Measurements from ENCODE around the gene FLII. TPM values are rescaled to one million over a fixed set of nuclear protein-coding genes. Genes with fewer than 3 reads are reported as not detected.

The FLII gene
- total and polyA plus RNA-seq, 2 experiments from 2014 or later, result 210 to 303 TPM

DNA sequence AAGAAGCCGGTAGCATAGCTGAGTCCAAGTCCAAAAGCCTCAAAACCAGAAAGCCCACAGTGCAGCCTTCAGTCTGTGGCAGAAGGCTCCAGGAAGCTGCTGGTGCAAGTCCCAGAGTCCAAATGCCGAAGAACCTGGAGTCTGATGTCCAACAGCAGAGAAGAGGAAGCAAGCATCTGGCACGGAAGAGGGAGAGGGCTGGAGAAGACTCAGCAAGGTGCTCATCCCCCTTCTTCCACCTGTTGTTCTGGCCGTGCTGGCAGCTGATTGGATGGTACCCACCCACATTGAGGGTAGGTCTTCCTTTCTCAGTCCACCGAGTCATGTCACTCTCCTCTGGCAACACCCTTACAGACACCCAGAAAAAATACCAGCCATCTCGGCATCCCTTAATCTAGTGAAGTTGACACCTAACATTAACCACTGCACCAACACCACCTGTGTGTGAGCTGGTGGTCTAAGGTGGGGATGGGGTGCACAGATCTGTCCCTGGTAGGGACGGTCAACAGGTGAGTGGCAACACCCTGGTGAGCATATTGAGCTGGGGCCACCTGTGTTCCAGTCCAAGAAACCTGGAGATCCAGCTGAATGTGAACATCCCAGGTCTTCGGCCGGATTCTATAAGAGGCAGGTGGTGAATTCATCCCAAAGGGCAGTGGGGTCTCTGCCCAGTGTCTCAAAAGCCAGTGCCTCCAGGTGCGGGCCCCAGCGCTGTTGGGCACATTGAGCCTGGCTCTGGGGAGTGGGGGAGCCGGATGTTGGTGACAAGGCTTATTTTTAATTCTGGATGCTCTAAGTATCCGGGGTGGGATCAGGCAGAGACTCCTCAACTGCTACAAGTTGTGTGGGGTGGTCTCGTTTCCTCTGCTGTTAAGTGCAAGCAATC is 11.8 kb upstream of the FLII start:
- Histone ChIP-seq H3K36me3 (peaks cover 17% of the 10 kb centered on the region), H3K4me1 (ENCODE audit: low read depth) (peaks cover 9% of the 10 kb centered on the region), H3K4me3 (no peak overlapping the region), H3K9me3 (ENCODE audit: low read depth) (no peaks in the 10 kb centered on the region), H3K27ac (peak overlapping the region; percentile 43), H3K27me3 (no peaks in the 10 kb centered on the region)
- no peak for DNase-seq (ENCODE audit: low read depth in 1 of 2, low spot score in 1 of 2)
- TF ChIP-seq, protein P1, sequence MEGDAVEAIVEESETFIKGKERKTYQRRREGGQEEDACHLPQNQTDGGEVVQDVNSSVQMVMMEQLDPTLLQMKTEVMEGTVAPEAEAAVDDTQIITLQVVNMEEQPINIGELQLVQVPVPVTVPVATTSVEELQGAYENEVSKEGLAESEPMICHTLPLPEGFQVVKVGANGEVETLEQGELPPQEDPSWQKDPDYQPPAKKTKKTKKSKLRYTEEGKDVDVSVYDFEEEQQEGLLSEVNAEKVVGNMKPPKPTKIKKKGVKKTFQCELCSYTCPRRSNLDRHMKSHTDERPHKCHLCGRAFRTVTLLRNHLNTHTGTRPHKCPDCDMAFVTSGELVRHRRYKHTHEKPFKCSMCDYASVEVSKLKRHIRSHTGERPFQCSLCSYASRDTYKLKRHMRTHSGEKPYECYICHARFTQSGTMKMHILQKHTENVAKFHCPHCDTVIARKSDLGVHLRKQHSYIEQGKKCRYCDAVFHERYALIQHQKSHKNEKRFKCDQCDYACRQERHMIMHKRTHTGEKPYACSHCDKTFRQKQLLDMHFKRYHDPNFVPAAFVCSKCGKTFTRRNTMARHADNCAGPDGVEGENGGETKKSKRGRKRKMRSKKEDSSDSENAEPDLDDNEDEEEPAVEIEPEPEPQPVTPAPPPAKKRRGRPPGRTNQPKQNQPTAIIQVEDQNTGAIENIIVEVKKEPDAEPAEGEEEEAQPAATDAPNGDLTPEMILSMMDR (IDR thresholded peaks at IDR 0.05; ENCODE audit: low read depth, low read length), result no peak

DNA sequence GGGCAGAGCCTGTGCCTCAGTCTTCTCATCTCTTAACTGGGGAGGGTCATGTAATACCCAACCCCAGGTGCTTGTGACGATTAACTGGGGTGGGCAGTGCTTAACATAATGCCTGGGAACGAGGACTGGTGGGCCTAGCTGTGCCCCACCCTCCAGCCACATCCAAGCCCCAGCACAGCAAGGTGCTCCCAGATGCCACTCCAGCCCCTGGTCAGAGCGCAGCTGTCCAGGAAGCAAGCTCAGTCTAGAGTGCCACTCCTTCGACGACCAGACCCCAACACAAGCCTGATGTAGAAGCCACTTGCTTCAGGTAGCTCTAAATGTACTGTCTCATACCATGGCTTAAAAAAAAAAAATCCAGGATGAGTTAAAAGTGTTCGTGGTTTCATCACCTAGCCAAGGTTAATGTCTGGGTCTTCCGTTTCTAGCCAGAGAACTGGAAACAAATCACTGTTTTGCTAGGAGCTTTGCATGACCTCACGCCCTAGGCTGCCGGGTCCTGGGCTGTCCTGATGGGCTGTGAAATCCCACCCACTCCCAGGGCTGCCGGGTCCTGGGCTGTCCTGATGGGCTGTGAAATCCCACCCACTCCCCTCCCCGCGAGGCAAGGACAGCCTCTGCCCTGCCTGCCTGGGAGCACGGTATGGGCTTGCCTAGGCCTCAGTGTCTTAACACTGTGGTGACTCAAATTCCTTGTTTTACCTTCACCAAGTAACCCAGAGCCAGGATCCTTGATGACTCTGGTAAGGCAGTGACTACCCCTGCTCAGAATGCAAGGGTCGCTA is 9.6 kb upstream of the FLII start:
- no peaks in the 10 kb centered on the region for H3K27me3 ChIP-seq
- TF ChIP-seq, protein P1 (IDR thresholded peaks at IDR 0.05; ENCODE audit: low read depth, low read length), result no peak
- H3K4me1 ChIP-seq (ENCODE audit: low read depth), result peaks cover 9% of the 10 kb centered on the region
- H3K36me3 ChIP-seq, result peaks cover 25% of the 10 kb centered on the region
- no peaks in the 10 kb centered on the region for H3K9me3 ChIP-seq (ENCODE audit: low read depth)
- H3K27ac ChIP-seq, result peak overlapping the region; percentile 72
- H3K4me3 ChIP-seq, result no peak overlapping the region
- DNase-seq (ENCODE audit: low read depth in 1 of 2, low spot score in 1 of 2), result peak in 1 of 2 donors; percentile 58

DNA sequence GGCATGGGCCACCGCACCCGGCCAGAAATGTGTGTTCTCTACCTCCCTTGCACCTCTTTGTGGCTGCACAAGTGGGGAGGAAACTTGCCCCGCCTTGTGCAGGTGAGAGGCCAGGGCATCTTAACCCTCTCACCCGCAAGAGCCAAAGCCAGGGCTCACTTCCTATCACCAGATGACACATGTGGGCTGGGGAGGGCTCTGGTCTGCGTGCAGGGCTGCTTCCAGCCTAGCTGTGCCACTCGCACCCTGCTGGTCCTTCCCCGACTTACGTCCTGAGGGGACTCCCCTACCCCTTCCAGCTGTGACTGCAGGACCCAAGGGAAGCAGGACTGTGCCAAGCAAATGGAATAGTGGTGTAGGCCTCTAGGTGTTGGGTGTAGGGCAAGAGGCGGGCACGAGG is 8.8 kb upstream of the FLII start:
- Histone ChIP-seq H3K36me3 (peaks cover 27% of the 10 kb centered on the region), H3K4me1 (ENCODE audit: low read depth) (peaks cover 9% of the 10 kb centered on the region), H3K27ac (no peak overlapping the region), H3K4me3 (no peak overlapping the region), H3K27me3 (no peaks in the 10 kb centered on the region), H3K9me3 (ENCODE audit: low read depth) (no peaks in the 10 kb centered on the region)
- TF ChIP-seq, protein P1 (IDR thresholded peaks at IDR 0.05; ENCODE audit: low read depth, low read length), result no peak
- DNase-seq (ENCODE audit: low read depth in 1 of 2, low spot score in 1 of 2), result no peak

DNA sequence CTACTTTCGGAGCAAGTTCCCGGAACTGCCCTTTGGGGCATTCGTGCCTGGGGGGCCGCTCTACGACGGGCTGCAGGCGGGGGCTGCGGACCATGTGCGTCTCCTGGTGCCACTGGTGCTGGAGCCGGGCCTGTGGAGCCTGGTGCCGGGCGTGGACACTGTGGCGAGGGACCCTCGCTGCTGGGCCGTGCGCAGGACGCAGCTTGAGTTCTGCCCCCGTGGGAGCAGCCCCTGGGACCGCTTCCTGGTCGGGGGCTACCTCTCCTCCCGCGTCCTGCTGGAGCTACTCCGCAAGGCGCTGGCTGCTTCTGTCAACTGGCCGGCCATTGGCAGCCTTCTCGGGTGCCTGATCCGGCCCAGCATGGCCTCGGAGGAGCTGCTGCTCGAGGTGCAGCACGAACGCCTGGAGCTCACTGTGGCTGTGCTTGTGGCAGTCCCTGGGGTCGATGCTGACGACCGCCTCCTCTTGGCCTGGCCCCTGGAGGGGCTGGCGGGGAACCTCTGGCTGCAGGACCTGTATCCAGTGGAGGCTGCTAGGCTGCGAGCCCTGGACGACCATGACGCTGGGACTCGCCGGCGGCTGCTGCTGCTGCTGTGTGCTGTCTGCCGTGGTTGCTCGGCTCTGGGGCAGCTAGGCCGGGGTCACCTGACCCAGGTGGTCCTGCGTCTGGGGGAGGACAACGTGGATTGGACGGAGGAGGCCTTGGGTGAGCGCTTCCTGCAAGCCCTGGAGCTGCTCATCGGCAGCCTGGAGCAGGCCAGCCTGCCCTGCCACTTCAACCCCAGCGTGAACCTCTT is 5.5 kb upstream of the FLII start:
- H3K9me3 ChIP-seq (ENCODE audit: low read depth), result no peaks in the 10 kb centered on the region
- TF ChIP-seq, protein P1 (IDR thresholded peaks at IDR 0.05; ENCODE audit: low read depth, low read length), result no peak
- peaks cover 13% of the 10 kb centered on the region for H3K4me1 ChIP-seq (ENCODE audit: low read depth)
- no peak for DNase-seq (ENCODE audit: low read depth in 1 of 2, low spot score in 1 of 2)
- no peaks in the 10 kb centered on the region for H3K27me3 ChIP-seq
- H3K4me3 ChIP-seq, result no peak overlapping the region
- H3K36me3 ChIP-seq, result peaks cover 27% of the 10 kb centered on the region
- H3K27ac ChIP-seq, result no peak overlapping the region

DNA sequence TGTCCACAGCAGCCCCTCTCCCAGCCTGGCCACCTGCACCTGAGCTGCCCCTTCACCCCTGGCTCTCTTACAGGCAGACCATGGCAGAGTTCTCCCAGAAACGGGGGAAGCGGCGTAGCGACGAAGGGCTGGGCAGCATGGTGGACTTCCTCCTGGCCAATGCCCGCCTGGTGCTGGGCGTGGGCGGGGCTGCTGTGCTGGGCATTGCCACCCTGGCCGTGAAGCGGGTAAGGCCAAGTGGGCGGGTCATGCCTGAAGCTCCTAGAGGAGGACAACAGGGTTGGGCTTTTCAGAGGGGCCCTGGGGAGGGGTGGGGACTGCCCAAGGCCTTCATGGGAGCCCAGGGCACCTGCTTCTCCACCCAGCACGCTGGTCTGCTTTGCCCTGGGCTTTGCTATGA is 4.1 kb upstream of the FLII start:
- H3K27me3 ChIP-seq, result no peaks in the 10 kb centered on the region
- H3K4me3 ChIP-seq, result no peak overlapping the region
- TF ChIP-seq, protein P1 (IDR thresholded peaks at IDR 0.05; ENCODE audit: low read depth, low read length), result no peak
- peaks cover 27% of the 10 kb centered on the region for H3K36me3 ChIP-seq
- DNase-seq (ENCODE audit: low read depth in 1 of 2, low spot score in 1 of 2), result no peak
- peaks cover 8% of the 10 kb centered on the region for H3K4me1 ChIP-seq (ENCODE audit: low read depth)
- no peak overlapping the region for H3K27ac ChIP-seq
- no peaks in the 10 kb centered on the region for H3K9me3 ChIP-seq (ENCODE audit: low read depth)

Data from cardiac muscle cell (in vitro differentiated cells and primary cell).